A204.1 (cell line): ENCODE measurements around the gene HSPA9.

Experiments
- FAIRE-seq: peaks from 2 replicates; lab custom pipeline; 2012; peaks lifted over from hg19 to GRCh38; lab: Jason Lieb, UNC

Gene HSPA9

GRCh38 chr5:138595180-138595795, 20.1 kb upstream of the HSPA9 start:
- no peak for FAIRE-seq

- FAIRE-seq = no peak
Measured at GRCh38 chr5:138594305-138595058, 19.3 kb upstream of the HSPA9 start.

- no peak for FAIRE-seq
Measured at GRCh38 chr5:138588013-138588788, 13.0 kb upstream of the HSPA9 start.

GRCh38 chr5:138585157-138585556, 10.0 kb upstream of the HSPA9 start:
- no peak for FAIRE-seq

GRCh38 chr5:138583984-138584637, 8.9 kb upstream of the HSPA9 start:
- no peak for FAIRE-seq

- FAIRE-seq = no peak
Measured at GRCh38 chr5:138582959-138583358, 7.8 kb upstream of the HSPA9 start.

- FAIRE-seq = no peak
Measured at GRCh38 chr5:138580777-138581176, 5.6 kb upstream of the HSPA9 start.

GRCh38 chr5:138580001-138580400, 4.8 kb upstream of the HSPA9 start:
- FAIRE-seq = no peak

GRCh38 chr5:138579517-138579863, 4.3 kb upstream of the HSPA9 start:
- no peak for FAIRE-seq

GRCh38 chr5:138577452-138577851, 2.3 kb upstream of the HSPA9 start:
- no peak for FAIRE-seq

GRCh38 chr5:138574744-138575193, 432 bp downstream of the HSPA9 start:
- no peak for FAIRE-seq

GRCh38 chr5:138573949-138574670, 1.1 kb downstream of the HSPA9 start:
- no peak for FAIRE-seq

GRCh38 chr5:138573223-138573622, 2.0 kb downstream of the HSPA9 start:
- no peak for FAIRE-seq

GRCh38 chr5:138570871-138571270, 4.3 kb downstream of the HSPA9 start:
- FAIRE-seq = no peak

- no peak for FAIRE-seq
Measured at GRCh38 chr5:138569782-138570181, 5.4 kb downstream of the HSPA9 start.

GRCh38 chr5:138568061-138568824, 7.0 kb downstream of the HSPA9 start:
- no peak for FAIRE-seq

GRCh38 chr5:138566792-138567191, 8.4 kb downstream of the HSPA9 start:
- no peak for FAIRE-seq

- no peak for FAIRE-seq
Measured at GRCh38 chr5:138565100-138565821, 9.9 kb downstream of the HSPA9 start.

- no peak for FAIRE-seq
Measured at GRCh38 chr5:138564242-138564641, 11.0 kb downstream of the HSPA9 start.

- FAIRE-seq = no peak
Measured at GRCh38 chr5:138563340-138564118, 11.7 kb downstream of the HSPA9 start.
